HepG2 (cell line): ENCODE measurements around the gene BAIAP3. TPM values are rescaled to one million over a fixed set of nuclear protein-coding genes. Genes with fewer than 3 reads are reported as not detected.

Source experiments
- ARNT2 ChIP-seq: sonication (generic); formaldehyde crosslinking; IDR thresholded peaks from 2 replicates; pipeline ENCODE4 v1.8.0; 2022; ENCODE audit warnings: mild to moderate bottlenecking, low read depth, missing genetic modification reagents, moderate library complexity
- HIVEP1 ChIP-seq: sonication (generic); formaldehyde crosslinking; IDR thresholded peaks from 2 replicates; pipeline ENCODE4 v1.4.0; 2020; ENCODE audit warnings: mild to moderate bottlenecking, missing genetic modification reagents
- HMGXB4 ChIP-seq, 2 experiments: sonication (generic) in 1 of 2; formaldehyde crosslinking in 1 of 2; IDR thresholded peaks; 2 replicates each; pipeline versions ENCODE4 v1.4.0 to v1.6.1; 2018 to 2020; ENCODE audit warnings: missing genetic modification reagents in 2 of 2, borderline replicate concordance in 1 of 2, low read depth in 1 of 2, mild to moderate bottlenecking in 1 of 2, missing biosample characterization in 1 of 2
- HNF1B ChIP-seq: sonication (generic); formaldehyde crosslinking; IDR thresholded peaks from 2 replicates; pipeline ENCODE4 v1.5.1; 2020; ENCODE audit warnings: mild to moderate bottlenecking, moderate library complexity, missing genetic modification reagents
- HNRNPLL ChIP-seq: fragments of 200-400 bp; formaldehyde crosslinking; IDR thresholded peaks from 2 replicates; pipeline ENCODE4 v1.6.1; 2017; ENCODE audit warnings: mild to moderate bottlenecking, low read depth, low read length; ENCODE audit not compliant: poor library complexity, severe bottlenecking
- MXI1 ChIP-seq: IDR thresholded peaks from 3 replicates; pipeline ENCODE4 v1.6.1; 2012; ENCODE audit warnings: low read depth, low read length, inconsistent platforms, borderline replicate concordance
- NRL ChIP-seq: sonication (generic); formaldehyde crosslinking; IDR thresholded peaks from 2 replicates; pipeline ENCODE4 v1.5.0; 2020; ENCODE audit warnings: missing genetic modification reagents, mild to moderate bottlenecking, moderate library complexity, borderline replicate concordance
- SMAD1 ChIP-seq: sonication (generic); formaldehyde crosslinking; IDR thresholded peaks from 2 replicates; pipeline ENCODE4 v1.4.0; 2020; ENCODE audit warnings: missing genetic modification reagents, low read depth, mild to moderate bottlenecking, borderline replicate concordance
- SMYD3 ChIP-seq: sonication (generic); formaldehyde crosslinking; IDR thresholded peaks from 2 replicates; pipeline ENCODE4 v1.8.1; 2023; ENCODE audit warnings: mild to moderate bottlenecking, missing genetic modification reagents
- ZBTB21 ChIP-seq: sonication (generic); formaldehyde crosslinking; IDR thresholded peaks from 2 replicates; pipeline ENCODE4 v1.4.0; 2020; ENCODE audit warnings: missing genetic modification reagents
- ZBTB44 ChIP-seq: sonication (generic); formaldehyde crosslinking; IDR thresholded peaks from 2 replicates; pipeline ENCODE4 v1.4.0; 2020; ENCODE audit warnings: missing genetic modification reagents
- ZNF235 ChIP-seq: sonication (generic); formaldehyde crosslinking; IDR thresholded peaks from 2 replicates; pipeline ENCODE4 v1.8.1; 2023; ENCODE audit warnings: mild to moderate bottlenecking, missing genetic modification reagents, borderline replicate concordance
- ZNF343 ChIP-seq: sonication (generic); formaldehyde crosslinking; IDR thresholded peaks from 2 replicates; pipeline ENCODE4 v1.4.0; 2020; ENCODE audit warnings: mild to moderate bottlenecking, missing genetic modification reagents
- ZNF512B ChIP-seq: sonication (generic); formaldehyde crosslinking; IDR thresholded peaks from 2 replicates; pipeline ENCODE4 v1.5.1; 2020; ENCODE audit warnings: missing genetic modification reagents, mild to moderate bottlenecking, borderline replicate concordance
- ZNF660 ChIP-seq: sonication (generic); formaldehyde crosslinking; IDR thresholded peaks from 2 replicates; pipeline ENCODE4 v1.5.1; 2020; ENCODE audit warnings: mild to moderate bottlenecking, low read depth, missing genetic modification reagents, borderline replicate concordance
- ZNF724P ChIP-seq: sonication (generic); formaldehyde crosslinking; IDR thresholded peaks from 2 replicates; pipeline ENCODE4 v1.8.0; 2022; ENCODE audit warnings: missing genetic modification reagents, borderline replicate concordance
- ZNF746 ChIP-seq: sonication (generic); formaldehyde crosslinking; IDR thresholded peaks from 2 replicates; pipeline ENCODE4 v1.8.0; 2022; ENCODE audit warnings: mild to moderate bottlenecking, missing genetic modification reagents
- polyA plus RNA-seq, 8 experiments: library from polyadenylated mRNA; depleted of rRNA in 3 of 8; stranded (reverse) in 7 of 8; unstranded in 1 of 8; fragments of >200 nt; fragmentation: Illumina TruSeq in 4 of 8; extraction: Trizol in 4 of 8; gene quantifications; 2 replicates each; pipeline versions ENCODE4 v1.2.1 to v1.2.3, GENCODE V29; 2011 to 2016; ENCODE audit warnings: low read depth in 4 of 8, missing spikeins in 1 of 8, mixed read lengths in 1 of 8; ENCODE audit not compliant: insufficient read depth in 1 of 8
- total RNA-seq, 5 experiments: library from RNA; depleted of rRNA; stranded (reverse); fragments of >200 nt; fragmentation: Illumina TruSeq; extraction: Trizol; gene quantifications; 2 replicates each; pipeline ENCODE4 v1.2.3, GENCODE V29; 2016; ENCODE audit warnings: low read depth in 1 of 5
- TF ChIP-seq, protein P1 (sequence below): sonication (generic); formaldehyde crosslinking; IDR thresholded peaks from 2 replicates; pipeline ENCODE4 v1.4.0; 2020; ENCODE audit warnings: missing genetic modification reagents, borderline replicate concordance

Gene BAIAP3
- total and polyA plus RNA-seq, 2 of the 13 experiments (the other 11 are each of a cell fraction or from before 2014, with no cell fraction given), result 3.2 to 5.7 TPM

DNA sequence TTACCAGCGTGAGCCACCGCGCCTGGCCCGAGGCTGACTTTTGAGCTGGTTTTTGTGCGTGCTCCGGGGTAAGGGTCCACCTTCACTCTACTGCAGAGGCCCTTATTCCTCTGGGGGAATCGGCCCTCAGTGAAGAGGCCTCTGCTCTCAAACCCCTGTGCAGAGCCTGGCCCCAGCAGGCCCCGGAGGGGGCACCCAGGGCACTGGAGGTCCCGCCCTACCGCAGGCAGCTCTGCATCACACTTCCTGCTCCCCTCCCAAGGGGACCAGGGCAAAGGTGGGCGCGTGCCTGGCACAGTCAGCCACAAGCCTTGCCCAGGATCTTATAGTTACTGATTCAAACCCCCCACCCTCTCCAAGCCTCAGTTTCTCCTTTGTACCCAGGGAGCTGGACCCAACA lies 27.6 kb upstream of the BAIAP3 start (continued):
- TF ChIP-seq ZNF660 (CRISPR knock-in tag) (no peak), ZNF724P (CRISPR knock-in tag) (no peak), ZBTB21 (CRISPR knock-in tag) (0 out of 2 replicates have a peak, but pooled peaks have one; percentile 8), NRL (CRISPR knock-in tag) (no peak), ZNF512B (CRISPR knock-in tag) (no peak), HNF1B (CRISPR knock-in tag) (0 out of 2 replicates have a peak, but pooled peaks have one; percentile 20), ZNF746 (CRISPR knock-in tag) (no peak), SMYD3 (CRISPR knock-in tag) (no peak), ZNF343 (0 out of 2 replicates have a peak, but pooled peaks have one; percentile 37), SMAD1 (CRISPR knock-in tag) (no peak), ARNT2 (CRISPR knock-in tag) (no peak), HMGXB4 (CRISPR knock-in tag; IDR thresholded peaks at IDR 0.05; ENCODE audit: borderline replicate concordance in 1 of 2, low read depth in 1 of 2) (no peak), HNRNPLL (no peak), ZBTB44 (CRISPR knock-in tag) (no peak), HIVEP1 (CRISPR knock-in tag) (no peak), ZNF235 (CRISPR knock-in tag) (no peak), MXI1 (no peak)
- TF ChIP-seq, protein P1, sequence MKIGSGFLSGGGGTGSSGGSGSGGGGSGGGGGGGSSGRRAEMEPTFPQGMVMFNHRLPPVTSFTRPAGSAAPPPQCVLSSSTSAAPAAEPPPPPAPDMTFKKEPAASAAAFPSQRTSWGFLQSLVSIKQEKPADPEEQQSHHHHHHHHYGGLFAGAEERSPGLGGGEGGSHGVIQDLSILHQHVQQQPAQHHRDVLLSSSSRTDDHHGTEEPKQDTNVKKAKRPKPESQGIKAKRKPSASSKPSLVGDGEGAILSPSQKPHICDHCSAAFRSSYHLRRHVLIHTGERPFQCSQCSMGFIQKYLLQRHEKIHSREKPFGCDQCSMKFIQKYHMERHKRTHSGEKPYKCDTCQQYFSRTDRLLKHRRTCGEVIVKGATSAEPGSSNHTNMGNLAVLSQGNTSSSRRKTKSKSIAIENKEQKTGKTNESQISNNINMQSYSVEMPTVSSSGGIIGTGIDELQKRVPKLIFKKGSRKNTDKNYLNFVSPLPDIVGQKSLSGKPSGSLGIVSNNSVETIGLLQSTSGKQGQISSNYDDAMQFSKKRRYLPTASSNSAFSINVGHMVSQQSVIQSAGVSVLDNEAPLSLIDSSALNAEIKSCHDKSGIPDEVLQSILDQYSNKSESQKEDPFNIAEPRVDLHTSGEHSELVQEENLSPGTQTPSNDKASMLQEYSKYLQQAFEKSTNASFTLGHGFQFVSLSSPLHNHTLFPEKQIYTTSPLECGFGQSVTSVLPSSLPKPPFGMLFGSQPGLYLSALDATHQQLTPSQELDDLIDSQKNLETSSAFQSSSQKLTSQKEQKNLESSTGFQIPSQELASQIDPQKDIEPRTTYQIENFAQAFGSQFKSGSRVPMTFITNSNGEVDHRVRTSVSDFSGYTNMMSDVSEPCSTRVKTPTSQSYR, result no peak
